HepG2 (cell line): ENCODE measurements around the gene CHID1. TPM values are rescaled to one million over a fixed set of nuclear protein-coding genes. Genes with fewer than 3 reads are reported as not detected.

Experiments used
- ATF3 ChIP-seq: sonication (generic); formaldehyde crosslinking; IDR thresholded peaks from 2 replicates; pipeline ENCODE4 v1.4.0; 2020; ENCODE audit warnings: missing genetic modification reagents
- GZF1 ChIP-seq: sonication (generic); formaldehyde crosslinking; IDR thresholded peaks from 2 replicates; pipeline ENCODE4 v1.5.1; 2020; ENCODE audit warnings: mild to moderate bottlenecking, missing genetic modification reagents
- KMT2A ChIP-seq: sonication (generic); formaldehyde crosslinking; IDR thresholded peaks from 2 replicates; pipeline ENCODE4 v1.4.0; 2020; ENCODE audit warnings: missing genetic modification reagents
- LCORL ChIP-seq, 2 experiments: fragments of 450-650 bp in 1 of 2; sonication (generic) in 1 of 2; formaldehyde crosslinking in 1 of 2; IDR thresholded peaks; 2 replicates each; pipeline versions ENCODE4 v1.5.0 to v1.6.1; 2017 to 2020; ENCODE audit warnings: antibody characterized with exemption in 1 of 2, missing genetic modification reagents in 1 of 2
- NBN ChIP-seq: fragments of 450-650 bp; conservative IDR thresholded peaks from 2 replicates; pipeline ENCODE4 v1.6.1; 2017
- PHF20 ChIP-seq: sonication (generic); formaldehyde crosslinking; IDR thresholded peaks from 2 replicates; pipeline ENCODE4 v1.5.0; 2020; ENCODE audit warnings: mild to moderate bottlenecking, missing genetic modification reagents
- SNAPC5 ChIP-seq: sonication (generic); formaldehyde crosslinking; IDR thresholded peaks from 2 replicates; pipeline ENCODE4 v1.8.1; 2023; ENCODE audit warnings: mild to moderate bottlenecking, missing genetic modification reagents, borderline replicate concordance
- TFDP1 ChIP-seq: IDR thresholded peaks from 2 replicates; pipeline ENCODE4 v1.6.1; 2016; ENCODE audit warnings: missing compliant biosample characterization, missing genetic modification reagents, borderline replicate concordance
- ZNF280B ChIP-seq: sonication (generic); formaldehyde crosslinking; IDR thresholded peaks from 2 replicates; pipeline ENCODE4 v1.5.0; 2020; ENCODE audit warnings: missing genetic modification reagents, mild to moderate bottlenecking, borderline replicate concordance
- ZNF282 ChIP-seq: fragments of 450-650 bp; IDR thresholded peaks from 2 replicates; pipeline ENCODE4 v1.6.1; 2018; ENCODE audit not compliant: partially characterized antibody
- ZNF318 ChIP-seq: sonication (generic); formaldehyde crosslinking; IDR thresholded peaks from 2 replicates; pipeline ENCODE4 v1.4.0; 2020; ENCODE audit warnings: mild to moderate bottlenecking, missing genetic modification reagents
- ZNF788 ChIP-seq: sonication (generic); formaldehyde crosslinking; IDR thresholded peaks from 2 replicates; pipeline ENCODE4 v1.5.0; 2020; ENCODE audit warnings: mild to moderate bottlenecking, missing genetic modification reagents, borderline replicate concordance
- polyA plus RNA-seq, 8 experiments: library from polyadenylated mRNA; depleted of rRNA in 3 of 8; stranded (reverse) in 7 of 8; unstranded in 1 of 8; fragments of >200 nt; fragmentation: Illumina TruSeq in 4 of 8; extraction: Trizol in 4 of 8; gene quantifications; 2 replicates each; pipeline versions ENCODE4 v1.2.1 to v1.2.3, GENCODE V29; 2011 to 2016; ENCODE audit warnings: low read depth in 4 of 8, missing spikeins in 1 of 8, mixed read lengths in 1 of 8; ENCODE audit not compliant: insufficient read depth in 1 of 8
- total RNA-seq, 5 experiments: library from RNA; depleted of rRNA; stranded (reverse); fragments of >200 nt; fragmentation: Illumina TruSeq; extraction: Trizol; gene quantifications; 2 replicates each; pipeline ENCODE4 v1.2.3, GENCODE V29; 2016; ENCODE audit warnings: low read depth in 1 of 5

CHID1 gene
- total and polyA plus RNA-seq, 2 of the 13 experiments (the other 11 are each of a cell fraction or from before 2014, with no cell fraction given), result 65.1 to 93.6 TPM

GRCh38 chr11:838441-839279 lies 72.0 kb downstream of the CHID1 start (continued):
- TF ChIP-seq ZNF318 (CRISPR knock-in tag), result 0 out of 2 replicates have a peak, but pooled peaks have one; percentile 28
- TF ChIP-seq ZNF788 (CRISPR knock-in tag), result peak; percentile 87; the same call in 1 of the 2 replicates
- TF ChIP-seq ATF3 (CRISPR knock-in tag), result 0 out of 2 replicates have a peak, but pooled peaks have one; percentile 37
- TF ChIP-seq KMT2A (CRISPR knock-in tag), result peak; percentile 55; the same call in 1 of the 2 replicates
- peak; percentile 91 for TF ChIP-seq TFDP1 (CRISPR knock-in tag)
- no peak for TF ChIP-seq ZNF282
- no peak for TF ChIP-seq SNAPC5 (CRISPR knock-in tag)
- TF ChIP-seq PHF20 (CRISPR knock-in tag), result 0 out of 2 replicates have a peak, but pooled peaks have one; percentile 30
- TF ChIP-seq GZF1 (CRISPR knock-in tag), result 0 out of 2 replicates have a peak, but pooled peaks have one; percentile 41
- no peak for TF ChIP-seq NBN
- peak; percentile 84; the same call in 1 of the 2 replicates for TF ChIP-seq ZNF280B (CRISPR knock-in tag)
- TF ChIP-seq LCORL (IDR thresholded peaks at IDR 0.05), result 0 out of 2 replicates have a peak, but pooled peaks have one; percentile 7
- peak; percentile 88 for TF ChIP-seq LCORL (CRISPR knock-in tag; IDR thresholded peaks at IDR 0.05)
